ENCODE data around the gene KCNMB1. TPM values are rescaled to one million over a fixed set of nuclear protein-coding genes. Genes with fewer than 3 reads are reported as not detected.

The KCNMB1 gene
- total RNA-seq, 6 experiments from 2014 or later: 0.10 to 0.27 (median 0.25) TPM; not detected in 1

GRCh38 chr5:170348137-170348633 lies 41.0 kb downstream of the KCNMB1 start:
- Histone ChIP-seq H3K4me1 (no peaks in the 10 kb centered on the region), H3K4me3 (no peak overlapping the region), H3K9me3 (no peaks in the 10 kb centered on the region), H3K36me3 (no peaks in the 10 kb centered on the region), H3K27me3 (peaks cover 0 to 4% of the 10 kb centered on the region in 2 donors), H3K27ac (no peak overlapping the region)
- no peak for ATAC-seq
- 35% methylated on average over 11 of the region's 11 CpGs for WGBS (ENCODE audit: insufficient coverage, low coverage, low lambda C conversion rate, missing lambda C conversion rate)
- intact Hi-C loops (cut with DNase I): no loop called here
- DNase-seq: no peak
- no peak for TF ChIP-seq POLR2A (IDR thresholded peaks at IDR 0.05)
- peak in 2 of 4 donors; percentile 6 to 17 for TF ChIP-seq CTCF (IDR thresholded peaks at IDR 0.05)

- intact Hi-C loops (cut with DNase I): no loop called here
- no peak for ATAC-seq
- Histone ChIP-seq H3K4me1 (no peaks in the 10 kb centered on the region), H3K9me3 (no peaks in the 10 kb centered on the region), H3K27me3 (peaks cover 0 to 4% of the 10 kb centered on the region in 2 donors), H3K36me3 (no peaks in the 10 kb centered on the region), H3K27ac (no peak overlapping the region), H3K4me3 (no peak overlapping the region)
- TF ChIP-seq POLR2A (IDR thresholded peaks at IDR 0.05): no peak
- no peak for TF ChIP-seq CTCF (IDR thresholded peaks at IDR 0.05)
- no peak for DNase-seq
- WGBS (ENCODE audit: insufficient coverage, low coverage, low lambda C conversion rate, missing lambda C conversion rate): 66% methylated on average over 7 of the region's 9 CpGs
Observed at GRCh38 chr5:170347022-170347567, 42.1 kb downstream of the KCNMB1 start.

GRCh38 chr5:170345971-170346370 lies 43.2 kb downstream of the KCNMB1 start:
- DNase-seq (no peak), ATAC-seq (no peak)
- no peak overlapping the region for H3K4me3 ChIP-seq
- TF ChIP-seq CTCF (IDR thresholded peaks at IDR 0.05) (no peak), POLR2A (IDR thresholded peaks at IDR 0.05) (no peak)
- WGBS (ENCODE audit: insufficient coverage, low coverage, low lambda C conversion rate, missing lambda C conversion rate): 81% methylated on average over 1 of the region's 1 CpG
- intact Hi-C loops (cut with DNase I): no loop called here
- no peaks in the 10 kb centered on the region for H3K9me3 ChIP-seq
- H3K36me3 ChIP-seq: no peaks in the 10 kb centered on the region
- H3K27ac ChIP-seq: no peak overlapping the region
- peaks cover 0 to 4% of the 10 kb centered on the region in 2 donors for H3K27me3 ChIP-seq
- no peaks in the 10 kb centered on the region for H3K4me1 ChIP-seq

- no peaks in the 10 kb centered on the region for H3K36me3 ChIP-seq
- WGBS (ENCODE audit: insufficient coverage, low coverage, low lambda C conversion rate, missing lambda C conversion rate): 66% methylated on average over 3 of the region's 3 CpGs
- no peaks in the 10 kb centered on the region for H3K27me3 ChIP-seq
- no peaks in the 10 kb centered on the region for H3K4me1 ChIP-seq
- TF ChIP-seq POLR2A (IDR thresholded peaks at IDR 0.05) (no peak), CTCF (IDR thresholded peaks at IDR 0.05) (no peak)
- H3K4me3 ChIP-seq: no peak overlapping the region
- no peak overlapping the region for H3K27ac ChIP-seq
- ATAC-seq (no peak), DNase-seq (no peak)
- no peaks in the 10 kb centered on the region for H3K9me3 ChIP-seq
- intact Hi-C loops (cut with DNase I): no loop called here
Observed at GRCh38 chr5:170343177-170343576, 46.0 kb downstream of the KCNMB1 start.
